Esophagus squamous epithelium (tissue), 5 donors: ENCODE results near the gene FGD4. TPM values are rescaled to one million over a fixed set of nuclear protein-coding genes. Genes with fewer than 3 reads are reported as not detected.
A peak's percentile ranks its signal among the peaks of the same experiment; 100 is the strongest.

Source experiments
- DNase-seq: peaks from one replicate; lab custom pipeline; 2025; lab: John Stamatoyannopoulos, UW
- H3K27ac ChIP-seq, 4 donors: fragments of 200-600 bp; sonication (generic); one replicate each; pipeline ENCODE4 v1.5.1; 2016 to 2019; ENCODE audit warnings: mild to moderate bottlenecking in 1 of 4
- H3K27me3 ChIP-seq, 4 donors: fragments of 200-600 bp; sonication (generic); 1 replicate in 3 of 4; 2 replicates in 1 of 4; pipeline versions ENCODE4 v1.5.1 to v1.6.0; 2017 to 2021; ENCODE audit warnings: antibody characterized with exemption in 1 of 4
- H3K36me3 ChIP-seq, 3 donors: fragments of 200-600 bp; sonication (generic); one replicate each; pipeline ENCODE4 v1.5.1; 2016 to 2019
- H3K4me1 ChIP-seq, 3 donors: fragments of 200-600 bp; sonication (generic); one replicate each; pipeline ENCODE4 v1.5.1; 2017 to 2019
- H3K4me3 ChIP-seq, 4 donors: fragments of 200-600 bp; sonication (generic); 1 replicate in 3 of 4; 2 replicates in 1 of 4; pipeline ENCODE4 v1.5.1; 2016 to 2019; ENCODE audit warnings: mild to moderate bottlenecking in 2 of 4, moderate library complexity in 1 of 4
- H3K9me3 ChIP-seq, 3 donors: fragments of 200-600 bp; sonication (generic); one replicate each; pipeline ENCODE4 v1.5.1; 2016 to 2019
- CTCF ChIP-seq, 6 experiments: fragments of 450-650 bp in 4 of 6; fragments of 200-600 bp in 2 of 6; sonication (generic) in 2 of 6; IDR thresholded peaks; one replicate each; pipeline ENCODE4 v1.5.1; 2016 to 2019; ENCODE audit warnings: antibody characterized with exemption in 6 of 6, mild to moderate bottlenecking in 4 of 6, moderate library complexity in 4 of 6
- POLR2A ChIP-seq, 4 donors: fragments of 450-650 bp; IDR thresholded peaks; one replicate each; pipeline ENCODE4 v1.6.1; 2017; ENCODE audit warnings: antibody characterized with exemption in 4 of 4, mild to moderate bottlenecking in 4 of 4, moderate library complexity in 3 of 4
- whole genome bisulfite sequencing, 2 donors: methylation state at CpG; one replicate each; pipeline ENCODE4 v1.1.5; 2018; 5-methylcytosine and 5-hydroxymethylcytosine counted together
- intact Hi-C: fragments of 100-400 bp; cut with DNase I; formaldehyde crosslinking; loops from one replicate; pipeline ENCODE4 v1.15.0; 2022
- total RNA-seq, 4 donors: library from RNA; depleted of rRNA; stranded (reverse); fragments of >200 nt; gene quantifications; one replicate each; pipeline ENCODE4 v1.1.0, GENCODE V29; 2016
- donor health status: DM: yes; HTN: yes; CAD: no.

Gene FGD4
- total RNA-seq, 4 donors from 2014 or later: 17.0 to 49.8 (median 25.6) TPM

DNA sequence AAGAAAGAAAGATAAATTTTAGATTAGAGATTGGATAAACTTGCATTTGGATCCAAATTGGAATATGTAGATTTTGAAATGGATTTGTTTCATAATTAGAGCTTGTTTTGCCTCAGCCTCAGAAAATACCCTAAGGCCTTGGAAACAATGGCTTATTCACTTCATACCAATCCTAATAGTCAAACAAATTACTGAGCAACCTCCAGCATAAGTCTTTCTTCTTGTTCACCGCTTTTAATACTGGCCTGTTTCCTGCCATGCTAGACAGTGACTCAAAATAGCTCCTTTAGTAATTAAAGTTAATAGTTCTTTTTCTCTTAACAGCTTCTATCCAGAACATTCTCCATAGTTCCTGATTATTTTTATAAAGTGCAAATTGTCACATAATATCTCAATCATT, 168.9 kb downstream of the FGD4 start:
- Histone ChIP-seq H3K27ac (peak overlapping the region in 2 of 4 donors; percentile 20 to 55), H3K27me3 (no peaks in the 10 kb centered on the region), H3K9me3 (no peaks in the 10 kb centered on the region), H3K36me3 (peaks cover 0 to 28% (median 5%) of the 10 kb centered on the region in 3 donors), H3K4me1 (peaks cover 0 to 40% (median 22%) of the 10 kb centered on the region in 3 donors), H3K4me3 (no peak overlapping the region)
- TF ChIP-seq CTCF (IDR thresholded peaks at IDR 0.05) (no peak), POLR2A (IDR thresholded peaks at IDR 0.05) (no peak)
- DNase-seq: no peak
- 16 to 17% methylated on average over 1 of the region's 1 CpG for WGBS, 2 donors
- intact Hi-C loops: no loop called here

DNA sequence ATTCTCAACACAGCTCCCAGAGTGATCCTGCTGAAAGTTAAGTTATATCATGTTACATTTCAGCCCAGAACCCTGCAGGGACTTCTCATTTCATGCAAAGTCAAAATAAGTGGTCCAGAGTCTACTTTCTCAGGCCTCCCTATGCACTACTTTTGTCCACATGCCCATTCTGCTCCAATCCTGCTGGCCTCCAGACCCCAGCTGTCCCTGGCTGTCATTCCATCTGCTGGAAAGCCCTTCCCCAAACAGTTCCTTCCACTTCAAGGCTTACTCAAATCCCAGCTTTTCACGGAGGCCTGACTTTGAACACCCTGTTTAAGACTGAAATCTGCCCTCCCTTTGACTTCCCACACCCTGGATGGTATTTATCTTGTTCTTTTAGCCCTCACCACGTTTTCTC, 169.9 kb downstream of the FGD4 start:
- TF ChIP-seq CTCF (IDR thresholded peaks at IDR 0.05) (no peak), POLR2A (IDR thresholded peaks at IDR 0.05) (no peak)
- peaks cover 0 to 44% (median 22%) of the 10 kb centered on the region in 3 donors for H3K4me1 ChIP-seq
- H3K4me3 ChIP-seq: no peak overlapping the region
- no peaks in the 10 kb centered on the region for H3K9me3 ChIP-seq
- no peaks in the 10 kb centered on the region for H3K27me3 ChIP-seq
- WGBS, 2 donors: 50 to 56% methylated on average over 2 of the region's 2 CpGs
- H3K36me3 ChIP-seq: peaks cover 0 to 30% (median 2%) of the 10 kb centered on the region in 3 donors
- no peak for DNase-seq
- intact Hi-C loops: no loop called here
- H3K27ac ChIP-seq: peak overlapping the region in 3 of 4 donors; percentile 40 to 55 (median 43)

GRCh38 chr12:32574585-32574984, 175.2 kb downstream of the FGD4 start:
- no peaks in the 10 kb centered on the region for H3K9me3 ChIP-seq
- peaks cover 0 to 50% (median 0%) of the 10 kb centered on the region in 3 donors for H3K36me3 ChIP-seq
- no peaks in the 10 kb centered on the region for H3K27me3 ChIP-seq
- no peak overlapping the region for H3K27ac ChIP-seq
- peaks cover 0 to 17% (median 0%) of the 10 kb centered on the region in 3 donors for H3K4me1 ChIP-seq
- DNase-seq: no peak
- TF ChIP-seq CTCF (IDR thresholded peaks at IDR 0.05) (no peak), POLR2A (IDR thresholded peaks at IDR 0.05) (no peak)
- no peak overlapping the region for H3K4me3 ChIP-seq
- WGBS, 2 donors: 50 to 73% methylated on average over 1 of the region's 1 CpG
- intact Hi-C loops: no loop called here

DNA sequence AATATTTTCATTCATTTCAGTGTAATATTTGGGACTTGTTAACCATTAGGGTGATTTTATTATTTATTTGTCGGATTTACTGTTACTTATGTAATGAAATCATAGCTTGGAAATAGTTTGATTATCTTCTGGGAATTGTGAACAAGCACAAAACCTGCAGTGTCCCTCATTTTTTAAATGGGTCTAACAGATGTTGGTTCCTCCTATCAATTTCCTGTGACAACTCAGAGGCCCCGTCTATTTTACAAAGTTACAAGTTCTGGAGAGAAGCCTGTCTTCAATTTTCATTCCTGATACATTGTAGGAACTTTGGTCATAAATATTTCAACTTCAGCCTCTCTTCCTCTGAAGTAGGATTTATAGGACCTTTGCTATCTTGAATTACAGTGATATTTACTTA, 178.0 kb downstream of the FGD4 start:
- intact Hi-C loops: no loop called here
- no peak for TF ChIP-seq POLR2A (IDR thresholded peaks at IDR 0.05)
- no peak for TF ChIP-seq CTCF (IDR thresholded peaks at IDR 0.05)
- H3K36me3 ChIP-seq: peaks cover 0 to 78% (median 0%) of the 10 kb centered on the region in 3 donors
- H3K4me1 ChIP-seq: peaks cover 0 to 9% (median 0%) of the 10 kb centered on the region in 3 donors
- no peaks in the 10 kb centered on the region for H3K9me3 ChIP-seq
- 70 to 77% methylated on average over 2 of the region's 2 CpGs for WGBS, 2 donors
- DNase-seq: no peak
- no peak overlapping the region for H3K4me3 ChIP-seq
- H3K27me3 ChIP-seq: no peaks in the 10 kb centered on the region
- H3K27ac ChIP-seq: no peak overlapping the region

DNA sequence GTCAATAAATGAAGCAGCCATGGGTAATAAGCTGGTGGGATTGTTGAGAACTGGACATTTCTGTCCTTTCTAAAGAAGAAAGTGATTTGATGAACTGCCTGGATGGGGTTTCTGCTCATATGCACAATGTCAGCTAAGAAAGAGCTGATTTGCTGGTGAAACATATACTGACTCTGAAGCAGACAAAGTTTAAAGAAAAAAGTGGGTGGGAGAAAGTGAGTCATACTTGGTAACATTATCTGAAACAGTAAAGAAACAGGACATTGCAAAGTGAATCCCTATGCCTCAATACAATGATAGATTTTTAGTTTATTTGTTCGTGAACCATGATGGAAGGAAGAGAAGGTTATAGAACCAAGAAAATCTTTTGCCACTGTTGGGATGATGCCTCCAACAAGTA, 184.2 kb downstream of the FGD4 start:
- H3K27me3 ChIP-seq: no peaks in the 10 kb centered on the region
- no peak overlapping the region for H3K27ac ChIP-seq
- WGBS, 2 donors: 81 to 83% methylated on average over 1 of the region's 1 CpG
- intact Hi-C loops: no loop called here
- H3K4me3 ChIP-seq: no peak overlapping the region
- no peaks in the 10 kb centered on the region for H3K9me3 ChIP-seq
- no peak for TF ChIP-seq CTCF (IDR thresholded peaks at IDR 0.05)
- no peak for TF ChIP-seq POLR2A (IDR thresholded peaks at IDR 0.05)
- peaks cover 0 to 71% (median 0%) of the 10 kb centered on the region in 3 donors for H3K36me3 ChIP-seq
- peaks cover 0 to 13% (median 0%) of the 10 kb centered on the region in 3 donors for H3K4me1 ChIP-seq
- no peak for DNase-seq
